CD14-positive monocyte (primary cell): Measurements from ENCODE around the gene EIF4E2. TPM values are rescaled to one million over a fixed set of nuclear protein-coding genes. Genes with fewer than 3 reads are reported as not detected.

Experiments
- DNase-seq, 3 donors: peaks; one replicate each; pipeline ENCODE4 v3.0.0-alpha.2; 2011 to 2022
- H2AFZ ChIP-seq: 2 replicates; pipeline ENCODE4 v1.6.0; 2012; ENCODE audit warnings: mild to moderate bottlenecking, low read depth, low read length, inconsistent platforms; ENCODE audit not compliant: insufficient read depth, poor library complexity, severe bottlenecking
- H3K27ac ChIP-seq, 2 donors: 1 replicate in 1 of 2; 2 replicates in 1 of 2; pipeline ENCODE4 v1.5.1; 2012 to 2013; ENCODE audit warnings: low read length in 2 of 2, control low read depth in 1 of 2, inconsistent platforms in 1 of 2, low read depth in 1 of 2, mild to moderate bottlenecking in 1 of 2
- H3K27me3 ChIP-seq, 2 donors: one replicate each; pipeline versions ENCODE4 v1.6.0 to v1.6.1; 2011 to 2013; ENCODE audit warnings: low read length in 2 of 2; ENCODE audit not compliant: control insufficient read depth in 2 of 2, insufficient read depth in 2 of 2
- H3K36me3 ChIP-seq, 2 donors: replicated peaks in 1 of 2; 1 replicate in 1 of 2; 2 replicates in 1 of 2; pipeline versions ENCODE4 v1.5.1 to v1.6.1; 2012 to 2013; ENCODE audit warnings: low read length in 2 of 2, control low read depth in 1 of 2, inconsistent platforms in 1 of 2, mild to moderate bottlenecking in 1 of 2; ENCODE audit not compliant: insufficient read depth in 2 of 2, control insufficient read depth in 1 of 2
- H3K4me1 ChIP-seq, 2 donors: 1 replicate in 1 of 2; 2 replicates in 1 of 2; pipeline versions ENCODE4 v1.5.1 to v1.6.1; 2012 to 2013; ENCODE audit warnings: low read length in 2 of 2, control low read depth in 1 of 2, inconsistent platforms in 1 of 2, mild to moderate bottlenecking in 1 of 2, moderate library complexity in 1 of 2; ENCODE audit not compliant: insufficient read depth in 2 of 2, control insufficient read depth in 1 of 2
- H3K4me2 ChIP-seq: replicated peaks from 2 replicates; pipeline ENCODE3; 2012; ENCODE audit warnings: low read length, moderate library complexity, mild to moderate bottlenecking; ENCODE audit not compliant: poor library complexity, severe bottlenecking; ENCODE audit errors: extremely low read depth
- H3K4me3 ChIP-seq, 3 experiments: fragments of 200-600 bp in 1 of 3; sonication (generic) in 1 of 3; replicated peaks in 1 of 3; 1 replicate in 2 of 3; 2 replicates in 1 of 3; pipeline ENCODE4 v1.5.1; 2011 to 2013; ENCODE audit warnings: low read length in 3 of 3, mild to moderate bottlenecking in 3 of 3, control low read depth in 2 of 3, low read depth in 2 of 3, inconsistent platforms in 1 of 3, moderate library complexity in 1 of 3
- H3K79me2 ChIP-seq: 2 replicates; pipeline ENCODE4 v1.6.0; 2012; ENCODE audit warnings: mild to moderate bottlenecking, control low read depth, inconsistent platforms, low read length, moderate library complexity; ENCODE audit not compliant: insufficient read depth
- H3K9ac ChIP-seq: 2 replicates; pipeline ENCODE4 v1.6.0; 2017; ENCODE audit warnings: low read length, mild to moderate bottlenecking; ENCODE audit not compliant: insufficient read depth, poor library complexity, severe bottlenecking
- H3K9me3 ChIP-seq, 2 donors: replicated peaks in 1 of 2; 1 replicate in 1 of 2; 2 replicates in 1 of 2; pipeline versions ENCODE4 v1.5.1 to v1.6.1; 2012 to 2013; ENCODE audit warnings: low read length in 2 of 2, control low read depth in 1 of 2; ENCODE audit not compliant: control insufficient read depth in 1 of 2, insufficient read depth in 1 of 2
- H4K20me1 ChIP-seq: 2 replicates; pipeline ENCODE4 v1.6.0; 2012; ENCODE audit warnings: mild to moderate bottlenecking, low read length, control low read depth, moderate library complexity; ENCODE audit not compliant: insufficient read depth
- H3K27ac Mint-ChIP-seq, 7 donors: one replicate each; pipeline ENCODE4 v1.8.0; 2020; ENCODE audit warnings: mild to moderate bottlenecking in 7 of 7, mixed read lengths in 7 of 7, moderate library complexity in 6 of 7, inconsistent platforms in 2 of 7
- H3K27me3 Mint-ChIP-seq, 3 donors: one replicate each; pipeline ENCODE4 v1.8.0; 2021 to 2022; ENCODE audit warnings: low read depth in 3 of 3, mild to moderate bottlenecking in 3 of 3, mixed read lengths in 3 of 3, moderate library complexity in 3 of 3, inconsistent platforms in 1 of 3
- H3K36me3 Mint-ChIP-seq, 2 donors: one replicate each; pipeline ENCODE4 v1.8.0; 2020; ENCODE audit warnings: mixed read lengths in 2 of 2, inconsistent platforms in 1 of 2, mild to moderate bottlenecking in 1 of 2
- H3K4me1 Mint-ChIP-seq: one replicate; pipeline ENCODE4 v1.8.0; 2020; ENCODE audit warnings: mild to moderate bottlenecking, mixed read lengths
- H3K4me3 Mint-ChIP-seq, 2 donors: one replicate each; pipeline ENCODE4 v1.8.0; 2020; ENCODE audit warnings: mild to moderate bottlenecking in 2 of 2, mixed read lengths in 2 of 2, moderate library complexity in 1 of 2
- H3K9me3 Mint-ChIP-seq, 7 donors: one replicate each; pipeline ENCODE4 v1.8.0; 2020 to 2022; ENCODE audit warnings: mixed read lengths in 7 of 7, mild to moderate bottlenecking in 6 of 7, moderate library complexity in 6 of 7, inconsistent platforms in 2 of 7
- WGBS: methylation state at CpG from one replicate; pipeline ENCODE4 v1.1.5; 2013; ENCODE audit warnings: missing lambda C conversion rate; ENCODE audit not compliant: insufficient coverage; 5-methylcytosine and 5-hydroxymethylcytosine counted together
- intact Hi-C, 2 donors: fragments of 100-400 bp; cut with micrococcal nuclease; formaldehyde crosslinking; loops; one replicate each; pipeline versions ENCODE4 v1.15.0 to v1.15.1; 2023
- polyA plus RNA-seq, 3 donors: library from polyadenylated mRNA; depleted of rRNA in 1 of 3; unstranded in 2 of 3; stranded (reverse) in 1 of 3; fragments of 300-500 nt in 2 of 3; fragments of >200 nt in 1 of 3; fragmentation: Illumina TruSeq in 2 of 3; gene quantifications; 1 replicate in 2 of 3; 2 replicates in 1 of 3; pipeline ENCODE4 v1.2.3, GENCODE V29; 2012 to 2021
- TF ChIP-seq, protein P1 (sequence below): fragments of 200-600 bp; IDR thresholded peaks from one replicate; pipeline ENCODE4 v1.8.0; 2022; ENCODE audit warnings: antibody characterized with exemption, mild to moderate bottlenecking

The EIF4E2 gene
- polyA plus RNA-seq, 3 donors: 67.2 to 213 (median 188) TPM

- peak overlapping the region; percentile 67 for H2AFZ ChIP-seq
- H3K4me1 Mint-ChIP-seq: peaks cover 10% of the 10 kb centered on the region
- H3K9me3 ChIP-seq: peaks cover 0 to 5% of the 10 kb centered on the region in 2 donors
- no peaks in the 10 kb centered on the region for H3K36me3 ChIP-seq
- DNase-seq: no peak
- H3K27me3 ChIP-seq: peaks cover 24 to 56% of the 10 kb centered on the region in 2 donors
- peaks cover 0 to 6% (median 0%) of the 10 kb centered on the region in 7 donors for H3K9me3 Mint-ChIP-seq
- peaks cover 36 to 66% (median 47%) of the 10 kb centered on the region in 3 donors for H3K27me3 Mint-ChIP-seq
- no peak overlapping the region for H3K27ac ChIP-seq
- H3K27ac Mint-ChIP-seq: no peak overlapping the region
- peaks cover 4 to 21% of the 10 kb centered on the region in 2 donors for H3K4me1 ChIP-seq
- TF ChIP-seq, protein P1, sequence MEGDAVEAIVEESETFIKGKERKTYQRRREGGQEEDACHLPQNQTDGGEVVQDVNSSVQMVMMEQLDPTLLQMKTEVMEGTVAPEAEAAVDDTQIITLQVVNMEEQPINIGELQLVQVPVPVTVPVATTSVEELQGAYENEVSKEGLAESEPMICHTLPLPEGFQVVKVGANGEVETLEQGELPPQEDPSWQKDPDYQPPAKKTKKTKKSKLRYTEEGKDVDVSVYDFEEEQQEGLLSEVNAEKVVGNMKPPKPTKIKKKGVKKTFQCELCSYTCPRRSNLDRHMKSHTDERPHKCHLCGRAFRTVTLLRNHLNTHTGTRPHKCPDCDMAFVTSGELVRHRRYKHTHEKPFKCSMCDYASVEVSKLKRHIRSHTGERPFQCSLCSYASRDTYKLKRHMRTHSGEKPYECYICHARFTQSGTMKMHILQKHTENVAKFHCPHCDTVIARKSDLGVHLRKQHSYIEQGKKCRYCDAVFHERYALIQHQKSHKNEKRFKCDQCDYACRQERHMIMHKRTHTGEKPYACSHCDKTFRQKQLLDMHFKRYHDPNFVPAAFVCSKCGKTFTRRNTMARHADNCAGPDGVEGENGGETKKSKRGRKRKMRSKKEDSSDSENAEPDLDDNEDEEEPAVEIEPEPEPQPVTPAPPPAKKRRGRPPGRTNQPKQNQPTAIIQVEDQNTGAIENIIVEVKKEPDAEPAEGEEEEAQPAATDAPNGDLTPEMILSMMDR: no peak
- H3K4me3 Mint-ChIP-seq: peak overlapping the region in 1 of 2 donors; percentile 77
- no peaks in the 10 kb centered on the region for H3K79me2 ChIP-seq
- intact Hi-C loops: no loop called here
- H3K9ac ChIP-seq: no peak overlapping the region
- H3K36me3 Mint-ChIP-seq: peaks cover 0 to 2% of the 10 kb centered on the region in 2 donors
- H3K4me3 ChIP-seq: peak overlapping the region in 1 of 3 experiments; percentile 51
- H3K4me2 ChIP-seq: peak overlapping the region; percentile 68
- H4K20me1 ChIP-seq: no peaks in the 10 kb centered on the region
- WGBS: 22% methylated on average over 38 of the region's 46 CpGs
These were observed 27.7 kb upstream of the EIF4E2 start for GRCh38 chr2:232522623-232523401.

DNA sequence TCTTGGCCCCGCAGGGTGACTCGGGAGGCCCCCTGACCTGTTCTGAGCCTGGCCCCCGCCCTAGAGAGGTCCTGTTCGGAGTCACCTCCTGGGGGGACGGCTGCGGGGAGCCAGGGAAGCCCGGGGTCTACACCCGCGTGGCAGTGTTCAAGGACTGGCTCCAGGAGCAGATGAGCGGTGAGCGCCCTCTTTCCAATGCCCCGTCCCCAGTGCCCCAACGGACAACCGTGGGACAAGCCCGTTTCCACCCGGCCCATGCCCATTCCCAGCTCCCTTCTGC, 27.1 kb upstream of the EIF4E2 start:
- Histone ChIP-seq H3K4me2 (no peak overlapping the region), H3K4me3 (no peak overlapping the region), H3K27me3 (peaks cover 24 to 56% of the 10 kb centered on the region in 2 donors), H3K79me2 (no peaks in the 10 kb centered on the region), H3K4me1 (peaks cover 4 to 21% of the 10 kb centered on the region in 2 donors), H3K36me3 (no peaks in the 10 kb centered on the region), H3K27ac (no peak overlapping the region), H3K9ac (no peak overlapping the region), H2AFZ (no peak overlapping the region), H4K20me1 (no peaks in the 10 kb centered on the region), H3K9me3 (peaks cover 0 to 5% of the 10 kb centered on the region in 2 donors)
- H3K4me1 Mint-ChIP-seq: peaks cover 10% of the 10 kb centered on the region
- no peak overlapping the region for H3K27ac Mint-ChIP-seq
- H3K36me3 Mint-ChIP-seq: peaks cover 0 to 2% of the 10 kb centered on the region in 2 donors
- no peak for DNase-seq
- TF ChIP-seq, protein P1: no peak
- intact Hi-C loops: no loop called here
- peaks cover 35 to 67% (median 52%) of the 10 kb centered on the region in 3 donors for H3K27me3 Mint-ChIP-seq
- WGBS: 27% methylated on average over 11 of the region's 16 CpGs
- H3K4me3 Mint-ChIP-seq: peak overlapping the region in 1 of 2 donors; percentile 77
- H3K9me3 Mint-ChIP-seq: peaks cover 0 to 8% (median 0%) of the 10 kb centered on the region in 7 donors
